GM19099 (cell line): Measurements from ENCODE around the gene NMT2.

Source experiments
- POLR2A ChIP-seq: IDR thresholded peaks from 3 replicates; pipeline ENCODE4 v1.6.1; 2011; ENCODE audit warnings: low read depth; ENCODE audit not compliant: insufficient read length; ENCODE audit errors: extremely low read depth

Gene NMT2

DNA sequence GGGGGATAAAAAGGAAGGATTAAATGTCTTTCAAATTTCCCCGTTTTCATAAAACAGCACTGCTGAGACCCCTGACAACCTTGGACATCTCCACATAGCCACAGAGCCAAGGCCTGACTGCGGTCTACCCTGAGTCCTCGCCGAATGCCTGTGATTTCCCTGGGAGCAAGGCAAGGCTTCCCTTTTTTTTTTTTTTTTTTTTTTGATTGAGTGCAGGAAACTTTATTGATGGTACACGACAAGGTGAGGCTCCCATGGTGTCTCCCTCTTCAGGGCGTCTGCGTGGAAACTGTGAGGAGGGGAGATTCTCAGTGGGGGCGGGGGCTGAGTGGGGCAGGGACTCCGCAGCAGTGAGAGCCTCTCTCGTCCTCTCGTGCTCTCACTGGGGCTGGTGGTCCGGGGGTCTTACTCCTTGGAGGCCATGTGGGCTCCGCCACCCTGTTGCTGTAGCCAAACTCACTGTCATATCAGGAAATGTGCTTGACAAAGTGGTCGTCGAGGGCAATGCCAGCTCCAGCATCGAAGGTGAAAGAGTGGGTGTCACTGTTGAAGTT is 75.6 kb downstream of the NMT2 start:
- no peak for TF ChIP-seq POLR2A

GRCh38 chr10:15091418-15091817 is 77.1 kb downstream of the NMT2 start:
- TF ChIP-seq POLR2A, result no peak

DNA sequence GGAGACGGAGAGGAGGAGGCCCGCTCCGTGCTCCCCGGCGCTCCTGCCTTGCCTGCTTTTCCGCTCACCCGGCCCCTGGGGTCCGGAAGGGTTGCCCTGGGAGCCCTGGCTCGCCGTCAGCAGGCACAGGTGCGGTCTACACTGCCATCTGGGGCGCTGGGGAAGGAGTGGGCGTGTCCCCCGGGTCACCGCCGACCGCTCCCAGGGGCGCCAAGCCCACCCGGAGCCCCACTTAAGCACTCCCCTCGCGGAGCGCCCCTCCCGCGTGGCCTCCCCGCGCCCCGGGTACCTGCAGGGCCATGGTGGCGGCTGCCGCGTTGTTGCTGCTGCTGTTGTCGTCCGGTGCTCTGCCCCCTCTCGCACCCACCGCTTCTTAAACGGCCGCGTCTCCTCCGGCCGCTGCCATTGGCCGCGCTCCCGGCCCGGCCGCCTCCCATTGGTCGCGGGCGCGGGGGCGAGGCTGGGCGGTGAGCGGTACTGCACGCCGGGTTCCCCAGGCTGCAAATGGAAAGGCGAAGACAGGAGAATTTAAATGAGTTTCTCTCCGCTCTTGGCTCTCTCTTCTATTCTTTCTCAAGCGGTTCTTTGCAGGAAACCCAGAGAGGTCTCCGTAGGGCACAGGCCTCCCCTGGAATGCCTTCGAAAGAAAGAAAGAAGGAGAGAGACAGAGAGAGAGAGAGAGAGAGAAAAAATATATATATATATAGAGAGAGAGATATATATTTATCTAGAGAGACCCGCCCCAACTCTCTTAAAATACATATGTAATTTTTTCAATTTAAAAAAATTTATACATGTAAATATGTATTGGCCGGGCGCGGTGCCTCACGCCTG is 79.8 kb downstream of the NMT2 start, which contains the start of gene ACBD7:
Gene ACBD7 (minus strand): TSS at position 349 of the 834 bp plus-strand sequence. CDS start 48 bp downstream, at position 301.
- TF ChIP-seq POLR2A, result no peak

- TF ChIP-seq POLR2A, result no peak
These were observed 84.0 kb downstream of the NMT2 start for GRCh38 chr10:15084502-15084922.

GRCh38 chr10:15083674-15084501 is 84.6 kb downstream of the NMT2 start:
- no peak for TF ChIP-seq POLR2A

DNA sequence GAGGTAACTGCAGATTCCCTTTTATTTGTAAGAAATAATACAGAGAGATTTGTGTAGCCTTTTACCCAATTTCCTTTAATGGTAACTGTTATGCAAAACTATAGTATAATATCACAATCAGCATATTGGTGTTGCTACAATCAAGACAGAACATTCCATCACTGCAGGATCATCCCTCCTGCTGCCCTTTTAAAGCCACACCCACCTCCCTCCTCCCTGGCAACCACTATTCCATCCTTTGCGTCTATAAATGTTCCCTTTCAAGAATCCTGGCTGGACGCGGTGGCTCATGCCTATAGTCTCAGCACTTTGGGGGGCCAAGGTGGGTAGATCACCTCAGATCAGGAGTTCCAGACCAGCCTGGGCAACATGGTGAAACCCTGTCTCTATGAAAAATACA is 93.1 kb downstream of the NMT2 start:
- TF ChIP-seq POLR2A, result no peak

DNA sequence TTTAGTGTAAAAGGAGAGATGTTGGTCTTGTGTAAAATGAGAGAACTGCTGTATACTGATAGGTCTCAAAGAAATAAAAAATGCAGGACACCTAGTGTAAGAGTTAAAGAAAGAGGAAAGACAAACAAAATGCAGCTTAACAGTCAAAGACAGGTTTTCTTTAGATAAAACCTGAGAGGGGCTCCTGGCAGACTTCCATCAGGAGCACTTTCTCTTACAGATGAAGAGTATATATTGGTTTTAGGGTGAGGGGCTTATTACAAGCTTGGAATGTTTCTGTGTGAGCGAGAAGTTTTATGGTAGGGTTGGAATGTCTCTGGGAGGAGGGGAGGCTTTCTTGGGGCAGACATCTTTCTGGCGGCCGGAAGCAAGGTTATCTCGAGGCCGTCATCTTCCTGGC is 96.1 kb downstream of the NMT2 start:
- no peak for TF ChIP-seq POLR2A

- TF ChIP-seq POLR2A, result no peak
These were observed 99.3 kb downstream of the NMT2 start for GRCh38 chr10:15069230-15069629.

DNA sequence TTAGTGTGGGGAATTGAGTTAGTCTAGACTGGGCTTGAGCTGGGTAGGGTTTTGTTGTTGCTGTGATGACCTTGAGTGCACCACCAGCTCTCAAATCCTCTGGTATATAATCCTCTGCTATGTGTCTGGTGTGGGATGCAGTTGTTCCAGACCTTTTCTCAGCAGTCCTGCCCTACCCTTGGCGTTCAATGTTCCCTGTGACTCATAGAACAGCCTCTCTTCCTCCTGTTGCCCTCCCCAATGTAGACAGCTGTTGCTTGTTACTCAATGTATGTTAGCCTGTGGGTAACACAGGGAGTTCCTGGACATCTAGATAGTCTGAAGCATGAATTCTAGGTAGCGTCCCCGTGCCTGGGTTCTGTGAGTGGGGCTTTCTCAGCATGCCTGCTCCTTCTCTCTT is 99.7 kb downstream of the NMT2 start:
- no peak for TF ChIP-seq POLR2A

DNA sequence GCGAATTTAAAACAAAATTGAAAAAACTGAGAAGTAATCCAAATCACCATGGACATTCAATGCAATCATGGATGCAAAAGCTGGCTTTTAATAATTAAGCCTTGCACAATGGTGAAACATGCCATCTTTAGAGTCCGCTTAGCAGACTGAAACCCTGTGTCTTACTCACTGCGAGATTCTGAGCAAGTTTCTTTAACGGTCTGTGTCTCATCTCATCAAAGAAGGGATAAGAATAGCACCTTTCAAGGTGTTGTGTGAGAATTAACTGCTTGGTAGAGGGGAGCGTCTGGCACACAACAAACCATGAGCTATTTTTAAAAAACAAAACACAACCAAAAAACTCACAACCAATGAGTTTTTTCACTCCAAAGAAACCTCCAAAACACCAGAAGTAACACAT is 101.3 kb downstream of the NMT2 start:
- no peak for TF ChIP-seq POLR2A

DNA sequence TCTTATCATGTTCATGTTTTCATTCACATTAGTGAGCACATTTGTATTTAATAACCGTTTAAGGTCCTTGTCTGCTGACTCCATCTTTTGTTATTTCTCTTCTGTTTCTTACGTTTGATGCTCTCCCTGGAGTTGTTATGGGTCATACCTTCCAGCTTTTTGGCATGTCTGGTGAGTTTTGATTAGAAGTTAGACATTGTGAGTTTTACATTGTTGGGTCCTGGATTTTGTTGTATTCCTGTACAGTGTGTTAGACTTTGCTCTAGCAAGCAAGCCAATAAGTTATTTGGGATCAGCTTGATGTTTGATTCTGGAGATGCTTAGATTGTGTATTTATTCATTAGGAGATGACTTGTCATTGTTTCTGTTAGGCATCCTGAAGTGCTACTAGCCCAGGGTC is 107.9 kb downstream of the NMT2 start:
- TF ChIP-seq POLR2A, result no peak

DNA sequence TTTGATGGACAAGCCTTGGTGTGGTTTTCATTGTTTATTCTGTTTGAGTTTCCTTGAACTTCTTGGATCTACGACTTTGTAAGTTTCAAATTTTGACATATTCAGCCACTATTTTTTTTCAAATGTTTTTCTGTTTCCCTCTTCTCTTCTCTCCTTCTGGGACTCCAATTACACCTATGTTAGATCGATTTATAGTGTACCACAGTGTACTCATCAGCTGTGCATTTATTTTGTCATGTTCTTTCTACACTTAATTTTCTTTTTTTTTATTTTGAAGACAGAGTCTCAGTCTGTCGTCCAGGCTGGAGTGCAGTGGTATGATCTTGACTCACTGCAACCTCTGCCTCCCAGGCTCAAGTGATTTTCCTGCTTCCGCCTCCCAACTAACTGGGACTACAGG is 108.6 kb downstream of the NMT2 start:
- no peak for TF ChIP-seq POLR2A

DNA sequence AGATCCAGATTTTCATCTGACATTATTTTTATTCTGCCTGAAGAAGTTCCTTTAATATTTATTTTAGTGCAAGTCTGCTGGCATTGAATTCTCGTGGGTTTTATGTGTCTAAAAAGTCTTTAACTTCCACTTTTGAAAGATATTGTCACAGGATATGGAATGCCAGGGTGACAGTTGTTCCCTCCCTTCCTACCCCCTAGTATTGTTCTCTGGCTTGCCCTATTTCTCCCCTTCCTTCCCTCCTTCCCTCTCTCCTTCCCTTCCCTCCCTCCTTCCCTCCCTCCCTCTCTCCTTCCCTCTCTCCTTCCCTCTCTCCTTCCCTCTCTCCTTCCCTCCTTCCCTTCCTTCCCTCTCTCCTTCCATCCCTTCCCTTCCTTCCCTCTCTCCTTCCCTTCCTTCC is 109.8 kb downstream of the NMT2 start:
- TF ChIP-seq POLR2A, result no peak
